Fibroblast of lung (primary cell): ENCODE measurements around the gene CFAP57. TPM values are rescaled to one million over a fixed set of nuclear protein-coding genes. Genes with fewer than 3 reads are reported as not detected.

Experiments used
- DNase-seq, 2 donors: peaks; one replicate each; pipeline versions ENCODE4 v3.0.0 to v3.0.0-alpha.2; 2010; ENCODE audit warnings: low read depth in 2 of 2
- H2AFZ ChIP-seq: 2 replicates; pipeline ENCODE4 v1.5.1; 2012; ENCODE audit warnings: low read length, control low read depth, inconsistent platforms
- H3K27ac ChIP-seq: 2 replicates; pipeline ENCODE4 v1.5.1; 2011; ENCODE audit warnings: low read length, control low read depth; ENCODE audit not compliant: insufficient read depth
- H3K27me3 ChIP-seq: 2 replicates; pipeline ENCODE4 v1.5.1; 2011; ENCODE audit warnings: mild to moderate bottlenecking, low read length; ENCODE audit not compliant: control insufficient read depth, insufficient read depth
- H3K36me3 ChIP-seq: 2 replicates; pipeline ENCODE4 v1.5.1; 2011; ENCODE audit warnings: low read length; ENCODE audit not compliant: control insufficient read depth, insufficient read depth
- H3K4me1 ChIP-seq: 2 replicates; pipeline ENCODE4 v1.5.1; 2011; ENCODE audit warnings: low read length; ENCODE audit not compliant: control insufficient read depth, insufficient read depth; ENCODE audit errors: extremely low read depth
- H3K4me2 ChIP-seq: 2 replicates; pipeline ENCODE4 v1.5.1; 2011; ENCODE audit warnings: low read length, control low read depth; ENCODE audit not compliant: insufficient read depth; ENCODE audit errors: extremely low read depth
- H3K4me3 ChIP-seq, 4 experiments: fragments of 200-600 bp in 1 of 4; sonication (generic) in 1 of 4; replicated peaks in 1 of 4; 2 replicates each; pipeline ENCODE4 v1.5.1; 2011 to 2016; ENCODE audit warnings: low read length in 4 of 4, low read depth in 3 of 4, mild to moderate bottlenecking in 3 of 4, control low read depth in 2 of 4, inconsistent platforms in 1 of 4, mixed read lengths in 1 of 4; ENCODE audit not compliant: insufficient read depth in 1 of 4; ENCODE audit errors: control extremely low read depth in 1 of 4
- H3K79me2 ChIP-seq: 2 replicates; pipeline ENCODE4 v1.5.1; 2012; ENCODE audit warnings: mild to moderate bottlenecking, low read length, inconsistent platforms; ENCODE audit not compliant: control insufficient read depth, insufficient read depth
- H3K9ac ChIP-seq: 2 replicates; pipeline ENCODE4 v1.5.1; 2011; ENCODE audit warnings: mild to moderate bottlenecking, low read length, control low read depth; ENCODE audit not compliant: insufficient read depth
- H3K9me3 ChIP-seq: 2 replicates; pipeline ENCODE4 v1.5.1; 2012; ENCODE audit warnings: low read depth, low read length; ENCODE audit not compliant: control insufficient read depth, insufficient read depth
- H4K20me1 ChIP-seq: 2 replicates; pipeline ENCODE4 v1.5.1; 2011; ENCODE audit warnings: low read length; ENCODE audit not compliant: control insufficient read depth, insufficient read depth; ENCODE audit errors: extremely low read depth
- EZH2 ChIP-seq: IDR thresholded peaks from 2 replicates; pipeline ENCODE4 v1.5.1; 2012; ENCODE audit warnings: low read length, control low read depth, mild to moderate bottlenecking; ENCODE audit errors: missing control alignments
- polyA plus RNA-seq, 2 donors: library from polyadenylated mRNA; depleted of rRNA in 1 of 2; stranded (reverse) in 1 of 2; unstranded in 1 of 2; fragments of >200 nt; gene quantifications; 2 replicates each; pipeline ENCODE4 v1.2.1, GENCODE V29; 2011 to 2012; ENCODE audit warnings: missing spikeins in 1 of 2
- total RNA-seq: library from RNA; depleted of rRNA; stranded (reverse); fragments of >200 nt; gene quantifications from 2 replicates; pipeline ENCODE4 v1.2.1, GENCODE V29; 2014
- TF ChIP-seq, protein P1 (sequence below), 2 donors: IDR thresholded peaks in 1 of 2; conservative IDR thresholded peaks in 1 of 2; 1 replicate in 1 of 2; 2 replicates in 1 of 2; pipeline ENCODE4 v1.5.1; 2011 to 2012; ENCODE audit warnings: low read length in 2 of 2, control low read depth in 1 of 2, inconsistent platforms in 1 of 2, low read depth in 1 of 2, mild to moderate bottlenecking in 1 of 2

Gene CFAP57
- total and polyA plus RNA-seq, 2 donors (not counting 1 experiment from before 2014, with no cell fraction given): 0.17 to 0.22 TPM

DNA sequence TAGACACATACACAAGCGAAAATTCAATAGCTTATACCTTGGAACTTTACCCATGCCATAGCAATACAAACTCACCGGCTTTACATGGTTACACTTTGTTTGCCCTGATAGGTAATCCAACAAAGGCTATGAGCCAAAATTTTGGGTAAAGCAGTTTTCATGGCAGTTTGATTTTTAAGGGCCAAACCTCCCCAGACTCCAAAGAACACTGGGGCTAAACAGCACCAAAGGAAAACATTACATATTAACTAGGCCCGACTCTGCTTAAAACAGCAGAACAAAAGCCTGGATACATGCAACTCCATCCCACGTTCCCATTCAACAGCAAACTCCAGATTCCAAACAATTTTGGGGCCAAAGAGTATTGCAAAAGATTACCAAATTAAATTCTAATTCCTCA is 93.3 kb downstream of the CFAP57 start:
- DNase-seq: no peak
- no peak overlapping the region for H3K4me2 ChIP-seq
- H3K4me1 ChIP-seq: no peaks in the 10 kb centered on the region
- H3K36me3 ChIP-seq: no peaks in the 10 kb centered on the region
- no peak overlapping the region for H3K27ac ChIP-seq
- no peak overlapping the region for H2AFZ ChIP-seq
- no peaks in the 10 kb centered on the region for H3K79me2 ChIP-seq
- no peak for TF ChIP-seq EZH2
- TF ChIP-seq, protein P1, sequence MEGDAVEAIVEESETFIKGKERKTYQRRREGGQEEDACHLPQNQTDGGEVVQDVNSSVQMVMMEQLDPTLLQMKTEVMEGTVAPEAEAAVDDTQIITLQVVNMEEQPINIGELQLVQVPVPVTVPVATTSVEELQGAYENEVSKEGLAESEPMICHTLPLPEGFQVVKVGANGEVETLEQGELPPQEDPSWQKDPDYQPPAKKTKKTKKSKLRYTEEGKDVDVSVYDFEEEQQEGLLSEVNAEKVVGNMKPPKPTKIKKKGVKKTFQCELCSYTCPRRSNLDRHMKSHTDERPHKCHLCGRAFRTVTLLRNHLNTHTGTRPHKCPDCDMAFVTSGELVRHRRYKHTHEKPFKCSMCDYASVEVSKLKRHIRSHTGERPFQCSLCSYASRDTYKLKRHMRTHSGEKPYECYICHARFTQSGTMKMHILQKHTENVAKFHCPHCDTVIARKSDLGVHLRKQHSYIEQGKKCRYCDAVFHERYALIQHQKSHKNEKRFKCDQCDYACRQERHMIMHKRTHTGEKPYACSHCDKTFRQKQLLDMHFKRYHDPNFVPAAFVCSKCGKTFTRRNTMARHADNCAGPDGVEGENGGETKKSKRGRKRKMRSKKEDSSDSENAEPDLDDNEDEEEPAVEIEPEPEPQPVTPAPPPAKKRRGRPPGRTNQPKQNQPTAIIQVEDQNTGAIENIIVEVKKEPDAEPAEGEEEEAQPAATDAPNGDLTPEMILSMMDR (conservative IDR thresholded peaks at IDR 0.05 in 1 of 2, IDR thresholded peaks at IDR 0.05 in 1 of 2; ENCODE audit: low read depth in 1 of 2, low read length in 2 of 2): no peak
- H3K4me3 ChIP-seq: no peak overlapping the region
- H3K9ac ChIP-seq: no peak overlapping the region
- no peaks in the 10 kb centered on the region for H3K9me3 ChIP-seq
- H4K20me1 ChIP-seq: no peaks in the 10 kb centered on the region
- peaks cover 7% of the 10 kb centered on the region for H3K27me3 ChIP-seq

DNA sequence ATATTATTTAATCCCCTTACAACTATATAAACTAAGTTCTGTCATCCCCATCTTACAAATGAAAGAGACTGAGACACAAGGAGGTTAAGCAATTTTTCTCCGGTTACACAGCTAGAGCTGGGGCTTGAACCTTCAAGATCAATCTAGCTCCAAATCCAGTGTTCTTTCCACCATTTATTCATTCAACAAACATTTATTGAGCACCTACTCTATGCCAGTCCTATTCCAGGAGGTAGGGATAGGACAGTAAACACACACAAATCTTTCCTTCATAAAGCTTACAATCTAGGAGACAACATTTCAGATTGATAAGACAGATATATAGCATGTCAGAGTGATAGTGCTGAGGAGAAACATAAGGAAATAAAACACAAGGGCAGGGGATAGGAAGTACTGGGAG is 94.8 kb downstream of the CFAP57 start:
- Histone ChIP-seq H3K4me3 (no peak overlapping the region), H3K9ac (no peak overlapping the region), H3K79me2 (no peaks in the 10 kb centered on the region), H4K20me1 (no peaks in the 10 kb centered on the region), H3K9me3 (no peaks in the 10 kb centered on the region), H2AFZ (no peak overlapping the region), H3K27me3 (peaks cover 9% of the 10 kb centered on the region), H3K36me3 (no peaks in the 10 kb centered on the region), H3K27ac (no peak overlapping the region), H3K4me1 (no peaks in the 10 kb centered on the region), H3K4me2 (no peak overlapping the region)
- DNase-seq: no peak
- TF ChIP-seq, protein P1 (conservative IDR thresholded peaks at IDR 0.05 in 1 of 2, IDR thresholded peaks at IDR 0.05 in 1 of 2; ENCODE audit: low read depth in 1 of 2, low read length in 2 of 2): no peak
- TF ChIP-seq EZH2: no peak

DNA sequence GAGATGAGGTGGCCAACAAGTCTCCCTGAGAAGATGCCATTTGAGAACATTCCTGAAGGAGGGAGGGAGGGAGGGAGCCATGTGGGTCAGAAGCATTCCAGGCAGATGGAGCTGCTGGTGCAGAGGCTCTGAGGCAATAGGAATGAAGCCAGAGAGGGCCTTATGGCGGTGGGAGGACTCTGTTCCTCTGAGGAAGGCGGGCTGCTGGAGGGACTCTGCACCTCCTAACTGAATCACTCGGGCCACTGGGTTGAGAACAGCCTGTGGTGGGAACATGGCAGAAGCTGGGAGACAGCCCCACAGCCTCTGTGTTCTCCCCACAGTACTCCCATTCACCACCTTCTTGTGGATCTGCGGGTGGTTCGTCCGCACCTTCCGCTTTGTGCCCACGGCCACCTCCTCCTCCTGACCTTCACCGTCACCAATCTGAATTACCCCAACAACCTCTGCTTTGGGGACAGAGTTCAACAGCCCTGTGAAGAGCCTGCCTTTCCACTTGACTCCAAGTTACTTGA is 95.2 kb downstream of the CFAP57 start:
- Histone ChIP-seq H3K27me3 (peaks cover 11% of the 10 kb centered on the region), H3K9me3 (no peaks in the 10 kb centered on the region), H3K9ac (no peak overlapping the region), H3K36me3 (no peaks in the 10 kb centered on the region), H3K79me2 (no peaks in the 10 kb centered on the region), H3K4me2 (no peak overlapping the region), H3K27ac (no peak overlapping the region), H4K20me1 (no peaks in the 10 kb centered on the region), H3K4me3 (no peak overlapping the region), H2AFZ (no peak overlapping the region), H3K4me1 (no peaks in the 10 kb centered on the region)
- peak; percentile 57 to 75 for DNase-seq
- TF ChIP-seq, protein P1 (conservative IDR thresholded peaks at IDR 0.05 in 1 of 2, IDR thresholded peaks at IDR 0.05 in 1 of 2; ENCODE audit: low read depth in 1 of 2, low read length in 2 of 2): no peak
- TF ChIP-seq EZH2: no peak
